ENCODE results near the gene LHPP.

- TF ChIP-seq CTCF (IDR thresholded peaks at IDR 0.05) (no peak), POLR2A (IDR thresholded peaks at IDR 0.05) (no peak)
Observed at GRCh38 chr10:124534826-124535601, 73.4 kb downstream of the LHPP start.
